Breast epithelium (tissue), 4 donors: ENCODE results near the gene DCHS2. TPM values are rescaled to one million over a fixed set of nuclear protein-coding genes. Genes with fewer than 3 reads are reported as not detected.

ENCODE experiments used
- DNase-seq, 2 donors: peaks; one replicate each; pipeline ENCODE4 v3.0.0-alpha.2; 2019; ENCODE audit warnings: low spot score in 2 of 2
- H3K27ac ChIP-seq, 2 donors: fragments of 200-600 bp; sonication (generic) in 1 of 2; one replicate each; pipeline ENCODE4 v1.5.1; 2016 to 2019; ENCODE audit warnings: mild to moderate bottlenecking in 1 of 2
- H3K27me3 ChIP-seq, 2 donors: fragments of 200-600 bp; sonication (generic) in 1 of 2; one replicate each; pipeline versions ENCODE4 v1.5.1 to v1.6.0; 2017 to 2019; ENCODE audit warnings: control low read depth in 1 of 2, mild to moderate bottlenecking in 1 of 2
- H3K36me3 ChIP-seq: fragments of 200-600 bp; one replicate; pipeline ENCODE4 v1.5.1; 2019
- H3K4me1 ChIP-seq, 2 donors: fragments of 200-600 bp; sonication (generic); one replicate each; pipeline ENCODE4 v1.5.1; 2016 to 2019; ENCODE audit warnings: control low read depth in 1 of 2
- H3K4me3 ChIP-seq, 3 donors: fragments of 200-600 bp; sonication (generic); 1 replicate in 2 of 3; 2 replicates in 1 of 3; pipeline ENCODE4 v1.5.1; 2016 to 2019; ENCODE audit warnings: mild to moderate bottlenecking in 3 of 3, moderate library complexity in 2 of 3
- H3K9me3 ChIP-seq, 2 donors: fragments of 200-600 bp; sonication (generic) in 1 of 2; one replicate each; pipeline ENCODE4 v1.5.1; 2016 to 2019; ENCODE audit warnings: control low read depth in 1 of 2
- POLR2A ChIP-seq: fragments of 450-650 bp; IDR thresholded peaks from one replicate; pipeline ENCODE4 v1.6.1; 2016; ENCODE audit warnings: antibody characterized with exemption, mild to moderate bottlenecking, moderate library complexity
- POLR2AphosphoS5 ChIP-seq, 3 donors: sonication (generic); formaldehyde crosslinking; IDR thresholded peaks; one replicate each; pipeline ENCODE4 v1.6.1; 2017; ENCODE audit warnings: antibody characterized with exemption in 3 of 3
- intact Hi-C: fragments of 100-400 bp; cut with DNase I; formaldehyde crosslinking; loops from one replicate; pipeline ENCODE4 v1.15.1; 2023; ENCODE audit warnings: low total_unique reads
- total RNA-seq, 3 donors: library from RNA; depleted of rRNA; stranded (reverse); fragments of >200 nt; gene quantifications; one replicate each; pipeline ENCODE4 v1.1.0, GENCODE V29; 2016
- TF ChIP-seq, protein P1 (sequence below), 3 donors: fragments of 450-650 bp; IDR thresholded peaks; one replicate each; pipeline ENCODE4 v1.5.1; 2016 to 2017; ENCODE audit warnings: antibody characterized with exemption in 3 of 3, mild to moderate bottlenecking in 3 of 3, moderate library complexity in 3 of 3

Gene DCHS2
- total RNA-seq, 3 donors from 2014 or later, result 2.8 to 5.2 TPM; not detected in 1

DNA sequence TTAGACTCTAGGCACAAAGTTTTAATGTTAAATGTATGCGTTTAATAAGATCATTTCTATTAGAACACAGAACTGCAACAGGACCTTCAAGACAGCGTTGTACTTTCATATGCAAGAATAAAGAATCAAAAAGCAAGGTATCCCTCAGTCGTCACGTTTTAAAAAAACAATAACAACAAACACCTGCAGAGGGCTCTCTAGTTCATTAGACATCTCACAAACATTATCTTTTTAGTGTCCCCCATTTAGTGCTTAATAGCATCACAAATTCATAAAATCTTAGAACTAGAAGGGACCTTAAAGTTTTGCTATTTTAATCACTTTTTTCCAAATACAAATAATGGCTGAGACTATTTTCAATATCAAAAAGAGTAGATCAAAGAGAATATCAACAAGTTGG lies 236.6 kb downstream of the DCHS2 start:
- H3K4me1 ChIP-seq, result no peaks in the 10 kb centered on the region
- no peaks in the 10 kb centered on the region for H3K9me3 ChIP-seq
- DNase-seq, result no peak
- intact Hi-C loops, result loop anchor here (5.0 kb wide), 1 partner anchor 413 kb away; no protein-coding TSS in a partner anchor
- H3K27ac ChIP-seq, result no peak overlapping the region
- TF ChIP-seq, protein P1, sequence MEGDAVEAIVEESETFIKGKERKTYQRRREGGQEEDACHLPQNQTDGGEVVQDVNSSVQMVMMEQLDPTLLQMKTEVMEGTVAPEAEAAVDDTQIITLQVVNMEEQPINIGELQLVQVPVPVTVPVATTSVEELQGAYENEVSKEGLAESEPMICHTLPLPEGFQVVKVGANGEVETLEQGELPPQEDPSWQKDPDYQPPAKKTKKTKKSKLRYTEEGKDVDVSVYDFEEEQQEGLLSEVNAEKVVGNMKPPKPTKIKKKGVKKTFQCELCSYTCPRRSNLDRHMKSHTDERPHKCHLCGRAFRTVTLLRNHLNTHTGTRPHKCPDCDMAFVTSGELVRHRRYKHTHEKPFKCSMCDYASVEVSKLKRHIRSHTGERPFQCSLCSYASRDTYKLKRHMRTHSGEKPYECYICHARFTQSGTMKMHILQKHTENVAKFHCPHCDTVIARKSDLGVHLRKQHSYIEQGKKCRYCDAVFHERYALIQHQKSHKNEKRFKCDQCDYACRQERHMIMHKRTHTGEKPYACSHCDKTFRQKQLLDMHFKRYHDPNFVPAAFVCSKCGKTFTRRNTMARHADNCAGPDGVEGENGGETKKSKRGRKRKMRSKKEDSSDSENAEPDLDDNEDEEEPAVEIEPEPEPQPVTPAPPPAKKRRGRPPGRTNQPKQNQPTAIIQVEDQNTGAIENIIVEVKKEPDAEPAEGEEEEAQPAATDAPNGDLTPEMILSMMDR (IDR thresholded peaks at IDR 0.05), result no peak
- no peak for TF ChIP-seq POLR2A
- TF ChIP-seq POLR2AphosphoS5 (IDR thresholded peaks at IDR 0.05), result no peak
- no peaks in the 10 kb centered on the region for H3K36me3 ChIP-seq
- no peak overlapping the region for H3K4me3 ChIP-seq
- no peaks in the 10 kb centered on the region for H3K27me3 ChIP-seq

DNA sequence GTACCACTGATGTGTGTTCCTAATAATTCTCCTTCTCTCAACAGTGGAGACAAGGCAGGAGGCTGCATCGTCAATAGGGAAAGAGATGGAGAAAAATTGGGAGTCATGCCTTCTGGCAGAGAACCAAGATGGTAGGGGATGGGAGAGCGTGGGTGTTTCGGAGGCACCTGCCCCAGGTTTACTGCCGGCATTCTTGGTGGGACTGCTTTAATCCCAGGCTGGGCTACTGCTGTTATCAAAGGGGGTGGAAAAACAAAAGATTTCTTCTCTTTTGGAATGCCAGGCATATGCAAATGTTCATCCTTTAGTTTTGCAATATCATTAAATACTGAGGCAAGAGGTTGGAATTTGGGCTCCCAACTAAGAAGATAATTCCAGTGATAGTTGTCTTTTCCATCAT lies 257.0 kb downstream of the DCHS2 start:
- intact Hi-C loops, result no loop called here
- H3K4me1 ChIP-seq, result no peaks in the 10 kb centered on the region
- H3K36me3 ChIP-seq, result no peaks in the 10 kb centered on the region
- TF ChIP-seq, protein P1 (IDR thresholded peaks at IDR 0.05), result no peak
- TF ChIP-seq POLR2AphosphoS5 (IDR thresholded peaks at IDR 0.05) (no peak), POLR2A (no peak)
- DNase-seq, result no peak
- no peaks in the 10 kb centered on the region for H3K9me3 ChIP-seq
- H3K27me3 ChIP-seq, result no peaks in the 10 kb centered on the region
- H3K4me3 ChIP-seq, result no peak overlapping the region
- H3K27ac ChIP-seq, result no peak overlapping the region

DNA sequence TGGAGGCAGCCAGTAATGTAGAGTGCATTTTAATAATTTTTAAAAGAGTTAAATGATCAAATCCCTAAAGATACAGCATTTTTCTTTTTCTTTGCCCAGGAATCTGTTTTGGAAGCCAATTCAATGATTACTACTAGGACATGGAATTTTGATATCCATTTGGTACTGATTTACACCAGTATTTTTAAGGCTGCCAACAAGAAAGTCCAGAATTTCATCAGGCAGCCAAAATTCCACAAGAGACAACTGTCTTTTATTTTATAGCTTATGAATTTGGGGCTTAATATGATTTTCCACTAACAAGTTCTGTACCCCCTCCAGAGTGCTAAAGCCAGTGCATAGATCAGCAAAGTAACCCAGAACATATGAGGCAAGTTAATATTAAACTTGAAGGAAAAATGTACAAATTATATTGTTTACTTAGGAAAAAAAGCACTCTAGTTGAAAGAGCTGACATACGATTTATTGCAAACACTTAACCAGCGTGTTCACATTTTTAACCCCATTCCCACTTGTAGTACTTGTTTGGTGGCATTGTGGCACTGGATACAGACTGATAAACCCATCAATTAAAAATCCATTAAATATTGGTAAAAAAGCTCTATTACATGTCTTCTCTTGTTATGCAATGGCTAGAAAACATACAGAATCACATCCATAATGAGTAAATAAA lies 259.7 kb downstream of the DCHS2 start:
- TF ChIP-seq POLR2A (no peak), POLR2AphosphoS5 (IDR thresholded peaks at IDR 0.05) (no peak)
- TF ChIP-seq, protein P1 (IDR thresholded peaks at IDR 0.05), result no peak
- no peaks in the 10 kb centered on the region for H3K36me3 ChIP-seq

DNA sequence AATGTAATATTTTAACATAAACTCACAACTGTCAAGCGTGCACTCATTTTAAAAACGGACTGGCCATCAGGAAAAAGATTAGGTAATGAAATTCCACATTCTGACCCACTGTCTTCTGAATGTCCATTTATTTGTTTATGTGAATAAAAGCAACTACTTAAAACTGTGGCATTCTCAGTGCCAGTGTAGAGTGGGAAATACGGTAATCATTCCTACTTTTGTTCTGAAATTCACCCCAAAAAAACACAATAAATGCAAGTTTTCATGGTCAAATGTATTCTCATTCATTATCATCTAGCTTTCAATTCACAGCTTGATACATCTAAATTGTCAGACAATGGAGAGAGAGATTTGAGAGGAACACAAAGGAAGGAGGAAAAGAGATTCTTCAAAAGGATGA lies 260.9 kb downstream of the DCHS2 start:
- no peak for DNase-seq
- no peaks in the 10 kb centered on the region for H3K27me3 ChIP-seq
- H3K9me3 ChIP-seq, result no peaks in the 10 kb centered on the region
- no peaks in the 10 kb centered on the region for H3K36me3 ChIP-seq
- H3K4me1 ChIP-seq, result no peaks in the 10 kb centered on the region
- TF ChIP-seq, protein P1 (IDR thresholded peaks at IDR 0.05), result no peak
- no peak for TF ChIP-seq POLR2AphosphoS5 (IDR thresholded peaks at IDR 0.05)
- no peak for TF ChIP-seq POLR2A
- H3K4me3 ChIP-seq, result no peak overlapping the region
- intact Hi-C loops, result no loop called here
- H3K27ac ChIP-seq, result no peak overlapping the region

More for the DNA sequence above, 259.7 kb downstream of the DCHS2 start:
- H3K27me3 ChIP-seq, result no peaks in the 10 kb centered on the region
- no peak overlapping the region for H3K27ac ChIP-seq
- intact Hi-C loops, result no loop called here
- no peaks in the 10 kb centered on the region for H3K9me3 ChIP-seq
- no peaks in the 10 kb centered on the region for H3K4me1 ChIP-seq
- no peak for DNase-seq
- no peak overlapping the region for H3K4me3 ChIP-seq

DNA sequence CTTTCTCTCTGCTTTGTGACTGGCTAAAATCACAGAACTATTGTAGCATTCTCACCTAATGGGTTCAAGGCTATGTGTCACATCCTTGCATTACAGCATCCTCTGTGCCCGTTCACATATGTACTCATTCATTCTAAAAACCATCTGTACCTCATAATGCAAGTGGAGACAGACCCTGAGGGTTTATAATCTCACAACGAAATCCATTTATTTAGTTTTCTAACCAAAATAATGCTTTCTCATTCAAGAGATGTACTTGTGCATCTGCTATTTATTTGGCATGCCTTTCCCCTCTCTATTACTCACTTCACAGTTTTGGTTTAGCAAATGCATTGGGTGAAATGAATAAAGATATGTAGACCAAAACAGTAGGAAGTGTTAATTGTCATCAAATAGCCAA lies 261.5 kb downstream of the DCHS2 start:
- H3K27me3 ChIP-seq, result no peaks in the 10 kb centered on the region
- TF ChIP-seq POLR2A (no peak), POLR2AphosphoS5 (IDR thresholded peaks at IDR 0.05) (no peak)
- TF ChIP-seq, protein P1 (IDR thresholded peaks at IDR 0.05), result no peak
- H3K9me3 ChIP-seq, result no peaks in the 10 kb centered on the region
- H3K36me3 ChIP-seq, result no peaks in the 10 kb centered on the region
- H3K4me3 ChIP-seq, result no peak overlapping the region
- H3K4me1 ChIP-seq, result no peaks in the 10 kb centered on the region
- DNase-seq, result no peak
- intact Hi-C loops, result no loop called here
- H3K27ac ChIP-seq, result no peak overlapping the region
